HL-60 (cell line): ENCODE data around the gene MRPL28.

Experiments
- POLR2AphosphoS5 ChIP-seq: IDR thresholded peaks from 2 replicates; pipeline ENCODE4 v1.6.1; 2012; ENCODE audit warnings: low read depth
- SPI1 ChIP-seq: IDR thresholded peaks from 2 replicates; pipeline ENCODE4 v1.6.1; 2012; ENCODE audit warnings: low read depth, mild to moderate bottlenecking, borderline replicate concordance
- TF ChIP-seq, protein P1 (sequence below): IDR thresholded peaks from one replicate; pipeline ENCODE4 v1.5.1; 2011; ENCODE audit warnings: low read length, control low read depth, inconsistent platforms; ENCODE audit not compliant: insufficient read depth
- TF ChIP-seq, protein P2 (sequence below): IDR thresholded peaks from 2 replicates; pipeline ENCODE4 v1.6.1; 2012; ENCODE audit warnings: low read depth; ENCODE audit not compliant: insufficient replicate concordance

DNA sequence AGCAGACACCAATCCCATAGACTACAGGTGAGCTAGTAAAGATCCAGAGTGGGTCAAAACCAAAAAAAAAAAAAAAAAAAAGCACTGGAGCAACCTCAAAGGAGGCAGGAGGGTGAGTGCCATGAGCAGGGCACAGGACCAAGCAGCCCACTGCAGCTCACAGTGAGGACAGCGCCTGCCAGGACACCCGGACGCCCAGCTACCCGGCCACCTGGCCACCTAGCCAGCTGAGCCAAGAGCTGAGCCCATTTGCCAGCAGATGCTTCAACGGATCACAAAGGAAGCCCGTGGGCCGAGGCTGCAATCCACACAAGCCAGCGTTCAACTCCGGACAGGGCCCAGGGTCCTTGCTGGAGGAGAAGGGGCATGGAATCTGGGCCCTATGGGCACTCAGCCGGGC lies 32.9 kb downstream of the MRPL28 start:
- TF ChIP-seq, protein P1, sequence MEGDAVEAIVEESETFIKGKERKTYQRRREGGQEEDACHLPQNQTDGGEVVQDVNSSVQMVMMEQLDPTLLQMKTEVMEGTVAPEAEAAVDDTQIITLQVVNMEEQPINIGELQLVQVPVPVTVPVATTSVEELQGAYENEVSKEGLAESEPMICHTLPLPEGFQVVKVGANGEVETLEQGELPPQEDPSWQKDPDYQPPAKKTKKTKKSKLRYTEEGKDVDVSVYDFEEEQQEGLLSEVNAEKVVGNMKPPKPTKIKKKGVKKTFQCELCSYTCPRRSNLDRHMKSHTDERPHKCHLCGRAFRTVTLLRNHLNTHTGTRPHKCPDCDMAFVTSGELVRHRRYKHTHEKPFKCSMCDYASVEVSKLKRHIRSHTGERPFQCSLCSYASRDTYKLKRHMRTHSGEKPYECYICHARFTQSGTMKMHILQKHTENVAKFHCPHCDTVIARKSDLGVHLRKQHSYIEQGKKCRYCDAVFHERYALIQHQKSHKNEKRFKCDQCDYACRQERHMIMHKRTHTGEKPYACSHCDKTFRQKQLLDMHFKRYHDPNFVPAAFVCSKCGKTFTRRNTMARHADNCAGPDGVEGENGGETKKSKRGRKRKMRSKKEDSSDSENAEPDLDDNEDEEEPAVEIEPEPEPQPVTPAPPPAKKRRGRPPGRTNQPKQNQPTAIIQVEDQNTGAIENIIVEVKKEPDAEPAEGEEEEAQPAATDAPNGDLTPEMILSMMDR: no peak
- TF ChIP-seq POLR2AphosphoS5: no peak
- TF ChIP-seq, protein P2, sequence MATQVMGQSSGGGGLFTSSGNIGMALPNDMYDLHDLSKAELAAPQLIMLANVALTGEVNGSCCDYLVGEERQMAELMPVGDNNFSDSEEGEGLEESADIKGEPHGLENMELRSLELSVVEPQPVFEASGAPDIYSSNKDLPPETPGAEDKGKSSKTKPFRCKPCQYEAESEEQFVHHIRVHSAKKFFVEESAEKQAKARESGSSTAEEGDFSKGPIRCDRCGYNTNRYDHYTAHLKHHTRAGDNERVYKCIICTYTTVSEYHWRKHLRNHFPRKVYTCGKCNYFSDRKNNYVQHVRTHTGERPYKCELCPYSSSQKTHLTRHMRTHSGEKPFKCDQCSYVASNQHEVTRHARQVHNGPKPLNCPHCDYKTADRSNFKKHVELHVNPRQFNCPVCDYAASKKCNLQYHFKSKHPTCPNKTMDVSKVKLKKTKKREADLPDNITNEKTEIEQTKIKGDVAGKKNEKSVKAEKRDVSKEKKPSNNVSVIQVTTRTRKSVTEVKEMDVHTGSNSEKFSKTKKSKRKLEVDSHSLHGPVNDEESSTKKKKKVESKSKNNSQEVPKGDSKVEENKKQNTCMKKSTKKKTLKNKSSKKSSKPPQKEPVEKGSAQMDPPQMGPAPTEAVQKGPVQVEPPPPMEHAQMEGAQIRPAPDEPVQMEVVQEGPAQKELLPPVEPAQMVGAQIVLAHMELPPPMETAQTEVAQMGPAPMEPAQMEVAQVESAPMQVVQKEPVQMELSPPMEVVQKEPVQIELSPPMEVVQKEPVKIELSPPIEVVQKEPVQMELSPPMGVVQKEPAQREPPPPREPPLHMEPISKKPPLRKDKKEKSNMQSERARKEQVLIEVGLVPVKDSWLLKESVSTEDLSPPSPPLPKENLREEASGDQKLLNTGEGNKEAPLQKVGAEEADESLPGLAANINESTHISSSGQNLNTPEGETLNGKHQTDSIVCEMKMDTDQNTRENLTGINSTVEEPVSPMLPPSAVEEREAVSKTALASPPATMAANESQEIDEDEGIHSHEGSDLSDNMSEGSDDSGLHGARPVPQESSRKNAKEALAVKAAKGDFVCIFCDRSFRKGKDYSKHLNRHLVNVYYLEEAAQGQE: no peak
- no peak for TF ChIP-seq SPI1
